Measurements from ENCODE around the gene IL33. TPM values are rescaled to one million over a fixed set of nuclear protein-coding genes. Genes with fewer than 3 reads are reported as not detected.

IL33 gene
- total RNA-seq, 1 donor from 2014 or later: not detected

- Mint-ChIP-seq H3K27me3 (peaks cover 6% of the 10 kb centered on the region), H3K36me3 (ENCODE audit: insufficient read depth) (peaks cover 9% of the 10 kb centered on the region), H3K27ac (peak overlapping the region; percentile 45), H3K9me3 (ENCODE audit: low read depth) (peaks cover 24% of the 10 kb centered on the region), H3K4me3 (ENCODE audit: low read depth) (no peak overlapping the region), H3K4me1 (ENCODE audit: low read depth) (peaks cover 17% of the 10 kb centered on the region)
- no peak for DNase-seq (ENCODE audit: low spot score, unreplicated experiment)
- TF ChIP-seq CTCF (IDR thresholded peaks at IDR 0.05; ENCODE audit: unreplicated experiment): no peak
Observed at GRCh38 chr9:6243746-6244145, 28.1 kb downstream of the IL33 start.

- H3K27me3 Mint-ChIP-seq: peaks cover 6% of the 10 kb centered on the region
- H3K4me3 Mint-ChIP-seq (ENCODE audit: low read depth): no peak overlapping the region
- H3K27ac Mint-ChIP-seq: no peak overlapping the region
- peaks cover 9% of the 10 kb centered on the region for H3K9me3 Mint-ChIP-seq (ENCODE audit: low read depth)
- DNase-seq (ENCODE audit: low spot score, unreplicated experiment): no peak
- H3K4me1 Mint-ChIP-seq (ENCODE audit: low read depth): peaks cover 10% of the 10 kb centered on the region
- TF ChIP-seq CTCF (IDR thresholded peaks at IDR 0.05; ENCODE audit: unreplicated experiment): no peak
- H3K36me3 Mint-ChIP-seq (ENCODE audit: insufficient read depth): no peaks in the 10 kb centered on the region
Observed at GRCh38 chr9:6247266-6247665, 31.7 kb downstream of the IL33 start.

GRCh38 chr9:6268826-6269397 is 53.3 kb downstream of the IL33 start:
- H3K27me3 Mint-ChIP-seq: no peaks in the 10 kb centered on the region
- no peaks in the 10 kb centered on the region for H3K36me3 Mint-ChIP-seq (ENCODE audit: insufficient read depth)
- peaks cover 6% of the 10 kb centered on the region for H3K9me3 Mint-ChIP-seq (ENCODE audit: low read depth)
- DNase-seq (ENCODE audit: low spot score, unreplicated experiment): no peak
- no peak for TF ChIP-seq CTCF (IDR thresholded peaks at IDR 0.05; ENCODE audit: unreplicated experiment)
- no peak overlapping the region for H3K4me3 Mint-ChIP-seq (ENCODE audit: low read depth)
- no peak overlapping the region for H3K27ac Mint-ChIP-seq
- peaks cover 12% of the 10 kb centered on the region for H3K4me1 Mint-ChIP-seq (ENCODE audit: low read depth)

- TF ChIP-seq CTCF (IDR thresholded peaks at IDR 0.05; ENCODE audit: unreplicated experiment): no peak
- DNase-seq (ENCODE audit: low spot score, unreplicated experiment): no peak
- Mint-ChIP-seq H3K9me3 (ENCODE audit: low read depth) (no peaks in the 10 kb centered on the region), H3K36me3 (ENCODE audit: insufficient read depth) (no peaks in the 10 kb centered on the region), H3K4me3 (ENCODE audit: low read depth) (no peak overlapping the region), H3K27ac (no peak overlapping the region), H3K27me3 (no peaks in the 10 kb centered on the region), H3K4me1 (ENCODE audit: low read depth) (peaks cover 12% of the 10 kb centered on the region)
Observed at GRCh38 chr9:6270896-6271295, 55.3 kb downstream of the IL33 start.

- Mint-ChIP-seq H3K27ac (peak overlapping the region; percentile 47), H3K4me3 (ENCODE audit: low read depth) (no peak overlapping the region), H3K36me3 (ENCODE audit: insufficient read depth) (no peaks in the 10 kb centered on the region), H3K27me3 (no peaks in the 10 kb centered on the region), H3K4me1 (ENCODE audit: low read depth) (peaks cover 12% of the 10 kb centered on the region), H3K9me3 (ENCODE audit: low read depth) (no peaks in the 10 kb centered on the region)
- DNase-seq (ENCODE audit: low spot score, unreplicated experiment): no peak
- TF ChIP-seq CTCF (IDR thresholded peaks at IDR 0.05; ENCODE audit: unreplicated experiment): no peak
Observed at GRCh38 chr9:6271508-6272228, 56.1 kb downstream of the IL33 start.
